GM23338 (cell line): Measurements from ENCODE around the gene KCNF1. TPM values are rescaled to one million over a fixed set of nuclear protein-coding genes. Genes with fewer than 3 reads are reported as not detected.

Experiments
- ATAC-seq: fragments of 200-7000 bp; cut with Tn5 transposase; 3 replicates; pipeline ENCODE4 v1.9.1; 2020
- DNase-seq: peaks from one replicate; pipeline ENCODE4 v3.0.0-alpha.2; 2015; ENCODE audit warnings: low spot score
- H2AFZ ChIP-seq: fragments of 200-600 bp; sonication (generic); 2 replicates; pipeline ENCODE4 v1.8.0; 2016; ENCODE audit warnings: antibody characterized with exemption, mild to moderate bottlenecking, moderate library complexity
- H3F3A ChIP-seq: fragments of 200-600 bp; sonication (generic); replicated peaks from 2 replicates; pipeline ENCODE4 v1.8.0; 2017; ENCODE audit warnings: antibody characterized with exemption, mixed run types, low read depth
- H3K27ac ChIP-seq: fragments of 200-600 bp; sonication (generic); 2 replicates; pipeline ENCODE4 v1.6.1; 2016; ENCODE audit warnings: low read depth
- H3K27me3 ChIP-seq: fragments of 200-600 bp; sonication (generic); 2 replicates; pipeline ENCODE4 v1.8.0; 2016; ENCODE audit warnings: mild to moderate bottlenecking, mixed run types, moderate library complexity; ENCODE audit not compliant: insufficient read depth
- H3K36me3 ChIP-seq: fragments of 200-600 bp; sonication (generic); 2 replicates; pipeline ENCODE4 v1.8.0; 2016; ENCODE audit warnings: mild to moderate bottlenecking; ENCODE audit not compliant: insufficient read depth
- H3K4me1 ChIP-seq: fragments of 200-600 bp; sonication (generic); 2 replicates; pipeline ENCODE4 v1.8.0; 2016; ENCODE audit warnings: mild to moderate bottlenecking, moderate library complexity; ENCODE audit not compliant: insufficient read depth
- H3K4me2 ChIP-seq: fragments of 200-600 bp; sonication (generic); 2 replicates; pipeline ENCODE4 v1.7.1; 2017; ENCODE audit warnings: mixed run types
- H3K4me3 ChIP-seq: fragments of 200-600 bp; sonication (generic); 2 replicates; pipeline ENCODE4 v1.6.1; 2016; ENCODE audit warnings: mixed run types
- H3K79me2 ChIP-seq: fragments of 200-600 bp; sonication (generic); replicated peaks from 2 replicates; pipeline ENCODE4 v1.8.0; 2017; ENCODE audit warnings: mild to moderate bottlenecking; ENCODE audit not compliant: insufficient read depth
- H3K9me2 ChIP-seq: fragments of 200-600 bp; sonication (generic); 2 replicates; pipeline ENCODE4 v1.8.0; 2017; ENCODE audit not compliant: insufficient read depth
- H4K20me1 ChIP-seq: fragments of 200-600 bp; sonication (generic); replicated peaks from 2 replicates; pipeline ENCODE4 v1.8.0; 2017; ENCODE audit warnings: mild to moderate bottlenecking; ENCODE audit not compliant: insufficient read depth
- H3K27ac Mint-ChIP-seq: 2 replicates; pipeline ENCODE4 v1.8.0; 2020; ENCODE audit warnings: inconsistent platforms, mild to moderate bottlenecking, moderate library complexity, mixed read lengths
- H3K27me3 Mint-ChIP-seq: 3 replicates; pipeline ENCODE4 v1.8.0; 2022; ENCODE audit warnings: low read depth, mild to moderate bottlenecking, moderate library complexity, mixed read lengths, inconsistent platforms; ENCODE audit not compliant: insufficient read depth, poor library complexity
- H3K36me3 Mint-ChIP-seq: 3 replicates; pipeline ENCODE4 v1.8.0; 2021; ENCODE audit warnings: low read depth, mild to moderate bottlenecking, inconsistent platforms, moderate library complexity, mixed read lengths
- H3K4me1 Mint-ChIP-seq: 3 replicates; pipeline ENCODE4 v1.8.0; 2020; ENCODE audit warnings: mild to moderate bottlenecking, inconsistent platforms, mixed read lengths
- H3K4me3 Mint-ChIP-seq: 3 replicates; pipeline ENCODE4 v1.8.0; 2021; ENCODE audit warnings: moderate library complexity, mild to moderate bottlenecking, inconsistent platforms, mixed read lengths
- H3K9me3 Mint-ChIP-seq: 3 replicates; pipeline ENCODE4 v1.8.0; 2020; ENCODE audit warnings: moderate library complexity, mild to moderate bottlenecking, inconsistent platforms, mixed read lengths
- CREB1 ChIP-seq: fragments of 250-450 bp; sonication (Bioruptor Pico); IDR thresholded peaks from 2 replicates; pipeline ENCODE4 v1.5.0; 2020; ENCODE audit warnings: low read depth, mild to moderate bottlenecking, moderate library complexity
- STAT1 ChIP-seq: IDR thresholded peaks from one replicate; pipeline ENCODE4 v1.6.1; 2016; ENCODE audit warnings: antibody characterized with exemption; ENCODE audit not compliant: unreplicated experiment
- ZNF462 ChIP-seq: fragments of 250-450 bp; sonication (Bioruptor Pico); IDR thresholded peaks from 2 replicates; pipeline ENCODE4 v1.5.0; 2020; ENCODE audit warnings: mild to moderate bottlenecking, moderate library complexity
- polyA plus RNA-seq: library from polyadenylated mRNA; unstranded; fragments of >200 nt; fragmentation: Nextera tagmentation; extraction: Ambion mirVana; gene quantifications from 2 replicates; pipeline ENCODE4 v1.2.1, GENCODE V29; 2016
- total RNA-seq: library from RNA; depleted of rRNA; stranded (reverse); fragments of >200 nt; shearing (Covaris generic); gene quantifications from 2 replicates; pipeline ENCODE4 v1.2.3, GENCODE V29; 2014
- TF ChIP-seq, protein P1 (sequence below), 2 experiments: fragments of 200-600 bp in 1 of 2; sonication (generic) in 1 of 2; conservative IDR thresholded peaks; 2 replicates each; pipeline versions ENCODE4 v1.5.1 to v1.6.1; 2016 to 2017; ENCODE audit warnings: antibody characterized with exemption in 2 of 2, low read depth in 2 of 2, mild to moderate bottlenecking in 2 of 2, moderate library complexity in 1 of 2

Gene KCNF1
- total and polyA plus RNA-seq, 2 experiments from 2014 or later, result 0.11 to 1.5 TPM

DNA sequence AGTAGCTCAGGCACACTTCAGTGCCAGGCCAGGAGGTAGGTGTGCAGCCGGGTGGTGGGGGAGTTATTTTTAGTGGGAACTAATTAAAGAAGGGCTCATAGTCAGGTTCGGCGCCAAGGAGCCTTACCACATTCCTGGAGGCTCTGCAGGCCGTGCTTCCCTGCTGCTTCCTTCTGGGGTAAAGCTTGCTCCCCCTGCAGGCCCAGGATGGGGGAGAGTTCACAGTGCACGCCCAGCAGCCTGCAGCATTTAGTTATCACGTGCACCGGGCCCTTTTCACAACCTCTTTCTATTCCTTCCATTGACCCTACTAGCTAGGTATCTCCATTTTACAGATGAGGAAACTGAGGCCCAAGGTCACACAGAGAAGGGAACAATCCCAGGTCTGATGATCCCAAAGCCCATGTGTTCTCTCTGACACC, 2.5 kb downstream of the KCNF1 start:
- Histone ChIP-seq H4K20me1 (no peaks in the 10 kb centered on the region), H3K4me1 (peaks cover 4% of the 10 kb centered on the region), H3K27me3 (peaks cover 40% of the 10 kb centered on the region), H3K4me3 (no peak overlapping the region), H3K4me2 (no peak overlapping the region), H3K9me2 (no peaks in the 10 kb centered on the region), H2AFZ (0 out of 2 replicates have a peak overlapping the region, but pooled peaks have one; percentile 63), H3F3A (no peaks in the 10 kb centered on the region), H3K79me2 (no peaks in the 10 kb centered on the region), H3K27ac (no peak overlapping the region), H3K36me3 (no peaks in the 10 kb centered on the region)
- Mint-ChIP-seq H3K36me3 (peaks cover 2% of the 10 kb centered on the region; the same call in 2 of the 3 replicates), H3K4me1 (peaks cover 40% of the 10 kb centered on the region), H3K9me3 (peaks cover 2% of the 10 kb centered on the region), H3K4me3 (no peak overlapping the region), H3K27ac (no peak overlapping the region), H3K27me3 (peaks cover 32% of the 10 kb centered on the region)
- ATAC-seq (peak; percentile 72), DNase-seq (peak; percentile 86)
- no peak for TF ChIP-seq ZNF462
- TF ChIP-seq, protein P1, sequence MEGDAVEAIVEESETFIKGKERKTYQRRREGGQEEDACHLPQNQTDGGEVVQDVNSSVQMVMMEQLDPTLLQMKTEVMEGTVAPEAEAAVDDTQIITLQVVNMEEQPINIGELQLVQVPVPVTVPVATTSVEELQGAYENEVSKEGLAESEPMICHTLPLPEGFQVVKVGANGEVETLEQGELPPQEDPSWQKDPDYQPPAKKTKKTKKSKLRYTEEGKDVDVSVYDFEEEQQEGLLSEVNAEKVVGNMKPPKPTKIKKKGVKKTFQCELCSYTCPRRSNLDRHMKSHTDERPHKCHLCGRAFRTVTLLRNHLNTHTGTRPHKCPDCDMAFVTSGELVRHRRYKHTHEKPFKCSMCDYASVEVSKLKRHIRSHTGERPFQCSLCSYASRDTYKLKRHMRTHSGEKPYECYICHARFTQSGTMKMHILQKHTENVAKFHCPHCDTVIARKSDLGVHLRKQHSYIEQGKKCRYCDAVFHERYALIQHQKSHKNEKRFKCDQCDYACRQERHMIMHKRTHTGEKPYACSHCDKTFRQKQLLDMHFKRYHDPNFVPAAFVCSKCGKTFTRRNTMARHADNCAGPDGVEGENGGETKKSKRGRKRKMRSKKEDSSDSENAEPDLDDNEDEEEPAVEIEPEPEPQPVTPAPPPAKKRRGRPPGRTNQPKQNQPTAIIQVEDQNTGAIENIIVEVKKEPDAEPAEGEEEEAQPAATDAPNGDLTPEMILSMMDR (conservative IDR thresholded peaks at IDR 0.05; ENCODE audit: low read depth in 2 of 2), result peak; percentile 58 to 70

GRCh38 chr2:10915236-10915635, 3.5 kb downstream of the KCNF1 start:
- H3K79me2 ChIP-seq, result no peaks in the 10 kb centered on the region
- DNase-seq (no peak), ATAC-seq (no peak)
- no peak overlapping the region for H3K4me3 Mint-ChIP-seq
- H3K27me3 Mint-ChIP-seq, result peaks cover 34% of the 10 kb centered on the region
- no peaks in the 10 kb centered on the region for H3F3A ChIP-seq
- H3K9me2 ChIP-seq, result no peaks in the 10 kb centered on the region
- H3K4me1 ChIP-seq, result peaks cover 8% of the 10 kb centered on the region
- no peak overlapping the region for H3K27ac Mint-ChIP-seq
- H3K9me3 Mint-ChIP-seq, result peaks cover 2% of the 10 kb centered on the region
- H4K20me1 ChIP-seq, result no peaks in the 10 kb centered on the region
- H3K4me3 ChIP-seq, result no peak overlapping the region
- no peaks in the 10 kb centered on the region for H3K36me3 ChIP-seq
- H3K36me3 Mint-ChIP-seq, result peaks cover 2% of the 10 kb centered on the region; the same call in 2 of the 3 replicates
- H2AFZ ChIP-seq, result no peak overlapping the region
- peaks cover 42% of the 10 kb centered on the region for H3K4me1 Mint-ChIP-seq
- peaks cover 38% of the 10 kb centered on the region for H3K27me3 ChIP-seq
- H3K27ac ChIP-seq, result no peak overlapping the region
- no peak overlapping the region for H3K4me2 ChIP-seq
- TF ChIP-seq CREB1 (no peak), ZNF462 (no peak), STAT1 (no peak)
